CD4-positive, alpha-beta T cell treated with Interleukin-6 at 100 ng/mL for 8 hours (primary cell): Measurements from ENCODE around the gene AKAP13.
"Not testable (repeated sequence)": the region's sequence is repeated elsewhere in the genome, so short reads cannot be mapped to it uniquely, and the experiment has no call there.

Source experiments
- DNase-seq: peaks from one replicate; pipeline ENCODE4 v3.0.0-alpha.2; 2020; ENCODE audit warnings: mixed read lengths, low spot score

AKAP13 gene

DNA sequence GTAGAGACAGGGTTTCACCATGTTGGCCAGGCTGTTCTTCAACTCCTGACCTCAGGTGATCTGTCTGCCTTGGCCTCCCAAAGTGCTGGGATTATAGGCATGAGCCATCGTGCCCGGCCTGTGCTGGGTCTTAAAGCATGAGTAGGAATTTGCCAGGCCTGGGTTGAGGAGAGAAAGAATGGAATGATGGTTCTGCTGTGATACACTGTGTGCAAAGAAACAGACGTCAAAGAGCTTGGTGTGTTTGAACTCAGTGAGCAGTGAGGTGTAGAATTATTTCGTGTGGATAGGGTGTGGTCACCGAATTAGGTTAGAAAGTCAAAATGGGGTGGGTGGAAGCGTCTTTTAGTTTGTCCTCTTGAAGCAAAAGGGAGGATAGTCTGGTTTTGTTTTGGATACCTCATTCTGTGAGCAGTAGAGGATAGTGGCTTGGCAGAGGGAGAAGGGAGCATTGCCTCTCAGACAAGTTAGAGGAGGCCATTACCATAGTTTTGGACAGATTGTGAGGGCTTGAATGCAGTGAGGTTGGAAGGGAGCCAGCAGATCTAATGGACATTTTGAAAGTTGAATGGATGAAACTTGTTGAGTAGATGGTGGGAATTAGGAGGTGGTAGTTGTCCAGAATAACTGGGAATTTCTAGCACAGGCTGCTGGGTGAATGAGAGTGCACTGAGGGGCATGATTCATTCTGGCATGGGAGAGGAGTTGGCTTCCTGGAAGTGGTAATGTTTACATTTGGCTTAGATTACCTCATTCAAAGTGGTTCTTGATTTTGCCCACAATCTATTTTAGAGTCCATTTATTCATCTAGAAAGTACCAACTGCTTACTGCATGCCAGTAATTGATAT lies 27.2 kb downstream of the AKAP13 start:
- peak; percentile 24 for DNase-seq

DNA sequence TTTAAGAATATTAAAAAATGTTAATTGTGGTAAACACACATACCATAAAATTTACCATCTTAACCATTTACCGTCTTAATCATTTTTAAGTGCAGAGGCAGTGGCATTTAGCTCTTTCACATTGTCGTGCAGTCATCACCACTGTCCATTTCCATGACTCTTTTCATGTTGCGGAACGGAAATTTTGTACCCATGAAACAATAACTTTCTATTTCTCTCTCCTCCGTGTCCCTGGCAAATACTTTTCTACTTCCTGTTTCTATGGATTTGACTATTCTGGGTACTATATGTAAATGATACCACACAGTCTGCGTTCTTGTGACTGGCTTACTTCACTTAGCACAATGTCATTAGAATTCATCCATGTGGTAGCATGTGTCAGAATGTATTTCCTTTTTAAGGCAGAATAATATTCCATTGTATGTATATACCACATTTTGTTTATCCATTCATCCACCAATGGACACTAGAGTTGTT lies 27.9 kb downstream of the AKAP13 start:
- DNase-seq, result peak; percentile 11

DNA sequence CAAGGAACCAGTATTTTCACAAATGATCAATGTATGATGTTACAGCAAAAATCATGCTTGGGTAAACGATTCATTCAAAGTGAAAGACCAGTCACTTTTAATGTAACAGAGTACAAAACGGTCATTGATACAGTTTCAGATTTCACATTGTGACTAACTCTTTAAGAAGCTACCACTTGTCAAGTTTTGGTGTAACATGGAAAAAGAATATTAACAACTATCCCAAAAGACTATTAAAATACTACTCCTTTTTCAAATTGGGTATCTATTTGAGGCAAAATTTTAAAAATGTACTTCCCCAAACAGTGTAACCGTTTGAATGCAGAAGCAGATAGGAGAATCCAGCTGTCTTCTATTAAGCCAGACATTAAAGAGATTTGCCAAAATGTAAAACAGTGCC lies 31.7 kb downstream of the AKAP13 start:
- no peak for DNase-seq

DNA sequence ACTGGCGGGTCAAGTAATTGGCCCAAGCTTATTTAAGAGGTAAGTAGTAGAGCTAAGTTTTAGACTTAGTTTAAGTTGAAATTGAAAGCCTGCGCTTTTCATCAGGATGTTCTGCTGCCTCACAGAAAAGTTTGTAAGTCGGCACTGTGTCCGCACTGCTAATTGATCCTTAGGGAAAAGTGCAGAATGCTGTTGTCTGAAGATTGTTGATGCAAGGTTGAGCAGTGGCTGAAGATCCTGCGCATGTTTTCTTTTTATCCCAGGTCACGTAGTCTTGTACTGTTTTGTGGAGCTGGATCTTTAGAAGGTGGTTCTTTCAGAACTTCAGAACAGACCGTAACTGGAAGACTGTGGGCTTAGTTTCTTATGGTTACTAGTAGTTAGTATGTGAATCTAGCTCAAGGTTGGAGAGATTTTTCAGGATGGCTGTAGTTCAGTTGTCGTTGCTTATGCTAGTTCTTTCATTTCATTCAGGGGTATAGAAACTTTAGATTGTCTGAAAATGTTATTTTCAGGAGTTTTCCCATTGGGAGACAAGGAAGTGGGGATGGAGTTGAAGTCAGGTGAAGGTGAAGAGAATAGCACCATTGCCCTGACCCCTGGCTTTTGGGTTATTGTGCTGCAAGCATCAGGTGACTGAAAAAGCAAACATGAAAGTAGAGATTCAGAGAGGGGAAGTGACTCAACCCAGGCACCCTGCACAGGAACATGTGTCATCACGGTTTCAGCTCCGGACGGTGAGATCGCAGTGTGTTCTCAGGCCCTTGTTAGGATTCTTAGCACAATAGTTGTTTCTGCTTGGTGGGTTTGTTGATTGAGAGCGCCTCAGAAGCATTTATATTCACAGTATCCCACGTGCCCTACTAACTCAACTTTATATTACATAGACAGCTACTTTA lies 32.8 kb downstream of the AKAP13 start:
- DNase-seq, result peak; percentile 77

DNA sequence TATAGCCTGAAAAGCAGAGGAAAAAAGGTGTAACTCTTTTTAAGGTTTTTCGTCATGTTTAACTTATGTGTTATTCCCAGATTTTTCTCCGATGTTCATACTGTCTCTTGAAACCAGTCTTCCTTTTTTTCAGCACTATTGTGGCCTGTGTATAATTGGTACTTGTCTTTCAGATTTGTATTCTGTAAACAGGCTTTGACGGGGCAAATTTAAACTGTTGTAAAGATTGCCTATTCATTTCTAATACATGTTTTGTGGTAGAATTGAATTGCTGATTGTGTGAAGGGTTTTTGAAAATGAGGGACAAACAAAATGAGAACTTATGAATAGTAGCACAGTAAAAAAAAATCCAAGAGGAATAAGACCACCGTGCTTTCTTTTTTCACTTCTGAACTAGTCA lies 33.6 kb downstream of the AKAP13 start:
- DNase-seq, result no peak

DNA sequence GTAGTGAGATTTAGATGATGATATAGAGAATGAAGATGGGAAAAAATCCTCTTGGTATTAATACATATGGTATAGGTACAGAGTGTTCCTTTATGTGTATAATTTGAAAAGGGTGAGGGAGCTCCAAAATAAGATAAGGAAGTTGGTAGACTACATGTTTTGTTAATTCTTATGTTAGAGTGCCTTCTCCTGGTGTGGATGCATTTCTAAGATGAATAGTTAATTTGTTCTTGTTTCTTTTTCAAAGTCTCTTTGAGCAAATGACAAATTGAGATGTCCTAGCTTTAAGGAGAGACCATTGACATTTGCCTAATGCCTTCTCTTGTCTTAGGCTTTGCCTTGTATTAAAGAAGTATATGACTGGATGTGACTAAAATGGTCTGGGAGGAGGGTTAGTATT lies 34.1 kb downstream of the AKAP13 start:
- peak; percentile 14 for DNase-seq

DNA sequence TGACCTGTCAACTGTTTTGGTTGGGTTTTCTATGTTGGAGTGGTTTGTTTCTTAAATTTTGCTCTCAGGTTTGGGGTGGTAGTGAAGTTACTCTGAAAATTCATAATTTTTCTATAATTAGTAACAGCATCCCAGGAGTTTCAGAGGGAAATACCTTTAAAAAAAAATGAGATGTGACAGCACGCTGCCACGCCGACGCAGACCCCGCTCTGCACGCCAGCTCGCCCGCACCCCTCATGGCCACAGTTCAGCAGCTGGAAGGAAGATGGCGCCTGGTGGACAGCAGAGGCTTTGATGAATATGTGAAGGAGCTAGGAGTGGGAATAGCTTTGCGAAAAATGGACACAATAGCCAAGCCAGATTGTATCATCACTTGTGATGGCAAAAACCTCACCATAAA lies 34.6 kb downstream of the AKAP13 start:
- DNase-seq, result no peak

DNA sequence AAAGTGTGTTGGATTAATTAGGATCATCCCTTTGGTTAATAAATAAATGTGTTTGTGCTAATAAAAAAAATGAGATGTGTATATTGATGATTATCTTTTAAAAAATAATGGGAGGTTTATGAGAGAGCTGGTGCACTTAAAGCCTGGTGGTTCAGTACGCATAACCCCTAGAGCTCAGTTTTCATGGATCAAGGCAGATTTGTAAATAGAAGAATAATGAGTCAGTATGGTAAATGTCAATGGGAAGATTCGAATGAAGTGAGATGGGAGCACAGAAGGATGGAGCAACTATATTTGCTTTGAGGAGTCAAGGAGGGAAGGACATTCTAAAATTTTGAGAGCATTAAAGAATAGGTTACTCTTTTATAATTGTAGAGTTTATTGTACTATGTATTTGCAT lies 35.4 kb downstream of the AKAP13 start:
- DNase-seq, result no peak

DNA sequence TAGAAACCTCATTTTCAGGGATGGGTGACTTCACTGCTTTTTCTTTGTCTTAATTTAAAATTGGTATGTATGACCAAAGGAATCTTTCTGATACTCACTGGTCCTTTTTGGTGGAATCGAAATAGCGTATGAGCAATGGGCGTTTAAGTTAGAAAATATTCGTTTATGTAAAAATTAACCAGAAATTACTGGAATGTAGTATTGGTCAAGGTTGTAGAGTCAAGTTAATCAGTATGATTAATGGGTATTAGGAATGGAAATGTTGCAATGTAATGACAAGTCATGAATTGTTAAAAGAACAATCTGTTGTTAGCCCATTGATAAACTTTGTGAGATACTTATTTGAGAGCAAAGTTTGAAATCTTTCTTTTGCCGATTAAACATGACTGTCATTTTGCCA lies 36.9 kb downstream of the AKAP13 start:
- DNase-seq, result no peak

DNA sequence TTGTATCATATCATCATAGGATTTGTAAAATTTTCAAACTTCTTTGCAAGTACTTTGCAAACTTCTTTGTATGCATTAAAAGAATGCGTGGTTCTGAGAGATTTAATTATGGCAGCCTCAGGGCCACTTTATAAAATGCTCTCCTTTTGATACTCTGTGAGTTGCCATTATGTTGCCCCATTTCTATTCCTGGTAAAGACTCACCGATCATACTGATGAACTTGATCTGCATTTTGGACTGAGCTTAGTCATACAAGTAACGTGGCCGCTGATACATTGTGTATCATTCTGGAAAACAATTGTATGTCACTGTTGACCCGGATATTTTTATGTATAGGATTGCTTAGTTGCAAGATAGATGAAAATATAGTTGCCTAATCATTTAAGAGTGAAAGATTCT lies 38.8 kb downstream of the AKAP13 start:
- DNase-seq, result no peak

DNA sequence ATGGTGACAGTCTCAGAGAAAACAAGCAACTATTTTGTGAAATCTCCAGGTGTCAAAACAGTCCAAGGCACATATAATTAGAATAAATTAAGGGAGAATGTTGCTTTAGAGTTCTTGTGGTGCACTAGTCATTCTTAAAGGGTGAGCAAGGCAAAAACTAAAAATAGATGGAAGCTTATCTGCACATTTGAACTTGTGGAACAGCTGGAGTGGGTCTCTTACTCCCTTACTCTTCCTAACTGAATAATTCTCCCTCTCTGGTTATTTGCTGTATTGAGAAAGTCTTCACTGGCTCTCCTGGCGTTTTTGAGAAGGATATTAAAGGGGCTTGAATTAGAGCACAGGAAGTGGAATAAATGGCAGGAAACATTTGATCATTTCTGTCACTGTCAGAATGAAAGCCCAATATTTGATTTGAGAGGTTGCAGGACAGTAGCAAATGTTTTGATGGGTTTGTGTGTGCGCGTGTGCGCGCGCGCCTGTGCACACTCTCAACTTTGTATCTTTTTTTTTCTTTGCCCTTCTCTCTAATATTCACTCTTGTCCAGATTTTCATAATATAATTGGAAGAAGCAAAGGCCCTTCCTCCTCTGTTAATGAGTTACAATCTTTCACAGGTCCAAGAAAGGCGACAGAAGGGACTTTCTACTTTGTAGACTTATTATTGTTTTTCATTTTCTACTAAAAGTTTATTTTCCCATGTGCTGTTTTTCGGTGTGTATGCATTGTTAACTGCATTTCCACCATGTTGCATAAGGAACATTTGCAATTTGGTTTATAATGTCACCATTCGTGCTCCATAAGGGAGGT lies 40.9 kb downstream of the AKAP13 start:
- DNase-seq, result no peak

DNA sequence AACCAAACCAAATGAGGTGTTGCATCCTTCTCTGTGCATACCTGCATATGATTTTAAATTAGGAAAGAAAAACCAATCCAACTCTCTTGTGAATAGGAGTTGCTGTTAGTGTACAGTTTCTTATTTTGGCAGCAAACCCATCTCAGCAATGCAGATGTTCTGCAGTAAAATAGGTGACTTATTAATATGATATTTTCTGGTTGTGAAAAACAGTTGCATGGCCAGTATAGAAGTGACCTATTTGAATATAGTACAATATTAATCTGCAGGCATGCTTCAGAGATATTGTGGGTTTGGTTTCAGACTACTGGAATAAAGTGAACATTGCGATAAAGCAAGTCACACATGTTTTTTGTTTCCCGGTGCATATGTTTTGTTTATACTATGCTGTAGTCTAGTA lies 42.2 kb downstream of the AKAP13 start:
- no peak for DNase-seq

DNA sequence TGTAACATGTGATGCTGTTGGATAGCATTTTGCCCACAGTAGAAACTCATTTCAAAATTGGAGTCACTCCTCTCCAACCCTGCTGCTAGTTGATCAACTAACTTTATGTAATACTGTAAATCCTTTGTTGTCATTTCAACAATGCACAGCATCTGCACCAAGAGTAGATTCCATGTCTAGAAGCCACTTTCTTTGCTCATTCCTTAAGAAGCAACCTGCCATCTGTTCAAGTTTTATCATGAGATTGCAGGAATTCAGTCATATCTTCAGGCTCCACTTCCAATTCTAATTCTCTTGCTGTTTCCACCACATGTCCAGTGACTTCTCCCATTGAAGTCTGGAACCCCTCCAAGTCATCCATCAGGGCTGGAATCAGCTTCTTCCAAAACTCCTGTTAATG lies 42.9 kb downstream of the AKAP13 start:
- no peak for DNase-seq

DNA sequence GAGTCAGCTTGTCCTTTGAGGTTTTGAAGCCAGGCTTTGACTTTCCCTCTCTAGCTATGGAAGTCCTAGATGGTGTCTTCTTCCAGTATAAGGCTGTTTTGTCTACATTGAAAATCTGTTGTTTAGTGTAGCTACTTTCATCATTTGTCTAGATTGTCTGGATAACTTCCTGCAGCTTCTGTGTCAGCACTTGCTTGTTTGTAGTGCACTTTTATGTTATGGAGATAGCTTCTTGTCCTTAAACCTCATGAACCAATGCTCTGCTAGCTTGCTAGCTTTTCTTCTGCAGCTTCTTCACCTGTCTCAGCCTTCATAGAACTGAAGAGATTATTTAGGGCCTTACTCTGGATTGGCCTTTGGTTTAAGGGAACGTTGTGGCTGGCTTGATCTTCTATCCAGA lies 43.8 kb downstream of the AKAP13 start:
- DNase-seq, result no peak

DNA sequence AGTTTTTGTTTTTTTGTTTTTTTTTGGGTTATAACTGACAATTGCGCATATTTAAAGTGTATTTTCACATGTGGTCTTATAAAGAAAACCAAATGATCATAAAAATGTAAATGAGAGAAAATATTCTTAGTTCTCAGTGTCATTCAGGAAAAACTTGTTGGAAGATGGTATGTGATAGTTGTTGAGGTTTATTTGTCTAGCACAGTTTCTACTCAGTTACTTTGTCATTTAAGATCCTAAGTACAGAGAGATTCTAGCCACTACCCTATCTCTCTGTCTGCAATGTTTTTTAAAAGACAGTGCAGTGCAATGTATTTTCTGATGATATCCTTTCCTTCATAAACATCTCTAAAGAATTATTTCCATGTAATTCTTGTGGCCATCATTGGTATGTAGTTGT lies 46.1 kb downstream of the AKAP13 start:
- no peak for DNase-seq

DNA sequence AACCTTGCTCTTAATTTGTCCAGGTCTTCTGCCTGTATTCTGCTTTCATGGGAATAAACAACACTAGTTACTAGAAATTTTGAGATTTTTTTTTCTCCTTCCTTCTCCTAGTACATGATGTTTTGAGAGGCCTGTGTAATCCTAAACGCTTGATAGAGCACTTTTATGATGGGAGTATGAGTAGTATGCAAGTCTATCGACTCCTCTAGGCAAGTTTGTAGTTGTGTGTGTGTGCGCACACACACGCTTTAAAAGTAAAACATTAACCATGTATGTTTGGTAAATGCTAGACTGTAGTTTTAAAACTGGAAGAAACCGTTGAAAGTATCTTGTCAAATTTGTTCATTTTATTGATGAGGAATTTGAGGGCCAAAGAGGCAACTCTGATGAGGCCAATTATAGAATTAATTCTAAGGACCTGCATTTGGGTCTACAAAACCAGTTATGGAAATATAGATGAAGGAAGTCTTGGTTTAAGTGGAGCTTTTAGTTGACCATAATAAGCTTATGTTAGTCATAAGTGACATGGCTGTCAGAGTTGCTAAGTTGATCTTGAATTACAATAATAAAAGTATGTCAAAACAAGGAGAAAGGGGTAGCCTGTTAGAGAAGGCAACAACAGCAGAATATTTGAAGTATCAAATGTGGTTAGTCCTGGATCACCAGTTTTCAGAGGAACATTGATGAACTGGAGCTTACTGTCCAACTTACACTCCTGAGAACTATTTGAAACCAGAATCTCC lies 47.1 kb downstream of the AKAP13 start:
- DNase-seq, result no peak

DNA sequence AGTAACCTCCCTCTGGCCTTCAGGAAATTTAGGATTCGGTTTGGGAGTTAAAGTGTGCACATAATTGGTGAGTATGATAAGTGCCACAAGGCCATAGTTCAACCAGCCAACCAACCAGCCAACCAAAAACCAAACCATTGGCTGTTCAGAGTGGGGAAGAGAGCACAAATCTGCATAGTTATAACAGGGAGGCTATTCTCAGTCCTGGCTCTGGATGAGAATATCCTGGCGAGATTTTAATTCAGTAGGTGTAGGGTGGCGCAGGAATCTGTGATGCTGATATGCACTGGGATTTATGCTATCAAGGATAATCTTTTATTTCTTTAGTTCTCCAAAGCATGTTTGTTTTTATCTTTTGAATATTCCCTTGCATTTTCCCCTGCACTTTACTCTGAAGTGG lies 49.1 kb downstream of the AKAP13 start:
- no peak for DNase-seq

DNA sequence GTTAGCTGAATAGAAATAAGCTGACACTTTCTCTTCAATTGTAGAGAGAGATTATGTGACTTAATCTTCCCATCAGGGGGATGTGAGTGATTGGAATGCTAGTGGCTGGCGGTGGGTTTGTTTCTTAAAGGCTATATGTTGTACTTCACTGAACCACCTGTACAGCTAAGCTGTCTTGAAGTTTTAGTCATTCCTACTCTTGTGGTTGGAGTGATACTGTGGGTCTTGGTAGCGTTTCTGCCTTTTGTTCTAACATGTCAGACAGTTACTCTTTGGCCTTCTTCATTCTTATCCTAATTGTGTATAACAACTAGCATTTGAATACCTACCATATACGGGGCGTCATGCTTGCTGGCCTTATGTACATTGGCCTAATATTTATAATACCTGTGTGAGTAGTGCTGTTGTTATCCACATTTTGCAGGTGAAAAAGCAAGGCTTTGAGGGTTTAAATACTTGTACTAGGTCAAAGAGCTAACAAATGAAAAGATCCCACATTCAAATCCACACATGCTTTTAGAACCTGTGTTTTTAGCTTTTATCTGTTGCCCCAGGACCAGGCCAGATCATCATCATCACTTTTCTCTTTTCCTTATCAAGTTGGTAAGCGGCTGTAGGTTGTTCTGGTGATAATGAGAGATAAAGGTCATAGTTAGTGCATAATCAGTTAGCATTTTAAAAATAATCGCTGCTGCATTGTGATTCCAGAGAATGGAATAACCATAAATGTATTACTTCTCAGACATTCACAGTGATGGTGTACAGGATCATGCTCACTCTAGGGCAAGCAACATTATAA lies 50.2 kb downstream of the AKAP13 start:
- no peak for DNase-seq

DNA sequence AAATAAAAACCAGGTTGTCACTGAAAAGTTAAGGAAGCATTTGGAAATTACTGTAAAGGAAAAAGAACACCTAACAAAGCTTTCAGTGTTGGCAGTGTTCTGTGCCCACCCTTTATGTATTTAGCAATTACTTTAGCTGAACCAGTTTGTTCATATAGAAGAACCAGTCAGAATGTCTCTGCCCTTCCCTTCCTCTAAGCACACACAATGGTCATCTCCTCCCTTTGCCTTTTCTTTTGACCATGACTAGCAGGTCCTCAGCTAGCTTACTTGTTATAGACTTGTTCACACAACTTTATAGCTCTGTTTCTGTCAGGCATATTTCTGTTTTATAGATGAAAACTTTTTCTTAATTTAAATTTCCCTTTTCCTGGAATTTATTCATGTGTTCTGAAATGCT lies 59.6 kb downstream of the AKAP13 start:
- DNase-seq, result no peak

DNA sequence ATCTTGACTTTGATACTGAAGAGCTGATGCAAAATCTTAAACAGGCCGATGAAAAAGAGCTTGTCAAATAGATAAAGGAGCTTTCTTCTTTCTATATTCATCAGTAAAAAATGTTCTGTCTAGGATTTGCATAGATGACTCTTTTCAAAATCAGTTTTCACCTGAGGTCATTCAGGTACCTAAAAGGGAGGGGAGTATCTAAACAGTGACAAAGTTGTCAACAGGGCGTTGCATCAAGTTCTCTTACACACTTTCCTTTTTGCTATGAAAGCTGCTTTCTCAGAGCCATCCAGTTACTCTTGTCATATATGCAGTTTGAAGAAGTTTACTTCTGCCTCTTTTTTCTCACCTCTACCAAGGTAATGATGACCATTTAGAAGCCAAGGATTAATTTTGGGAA lies 60.0 kb downstream of the AKAP13 start:
- no peak for DNase-seq

DNA sequence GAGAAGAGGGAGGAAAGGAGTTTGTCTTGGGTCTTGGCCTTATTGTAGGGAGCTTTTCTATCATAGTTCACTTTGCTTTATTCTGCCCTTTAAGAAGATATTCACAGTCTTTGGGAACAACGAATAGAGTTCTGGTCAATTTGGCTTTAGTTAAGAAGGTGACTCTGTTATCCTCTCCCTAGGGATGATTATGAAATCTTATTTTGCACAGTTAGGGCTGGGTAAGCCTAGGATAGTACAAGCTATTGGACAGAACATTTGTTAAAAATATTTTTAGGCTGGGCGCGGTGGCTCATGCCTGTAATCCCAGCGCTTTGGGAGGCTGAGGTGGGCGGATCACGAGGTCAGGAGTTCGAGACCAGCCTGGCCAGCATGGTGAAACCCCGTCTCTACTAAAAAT lies 61.5 kb downstream of the AKAP13 start:
- DNase-seq, result not testable (repeated sequence)
